ENCODE measurements around the gene RNF167.

The RNF167 gene

DNA sequence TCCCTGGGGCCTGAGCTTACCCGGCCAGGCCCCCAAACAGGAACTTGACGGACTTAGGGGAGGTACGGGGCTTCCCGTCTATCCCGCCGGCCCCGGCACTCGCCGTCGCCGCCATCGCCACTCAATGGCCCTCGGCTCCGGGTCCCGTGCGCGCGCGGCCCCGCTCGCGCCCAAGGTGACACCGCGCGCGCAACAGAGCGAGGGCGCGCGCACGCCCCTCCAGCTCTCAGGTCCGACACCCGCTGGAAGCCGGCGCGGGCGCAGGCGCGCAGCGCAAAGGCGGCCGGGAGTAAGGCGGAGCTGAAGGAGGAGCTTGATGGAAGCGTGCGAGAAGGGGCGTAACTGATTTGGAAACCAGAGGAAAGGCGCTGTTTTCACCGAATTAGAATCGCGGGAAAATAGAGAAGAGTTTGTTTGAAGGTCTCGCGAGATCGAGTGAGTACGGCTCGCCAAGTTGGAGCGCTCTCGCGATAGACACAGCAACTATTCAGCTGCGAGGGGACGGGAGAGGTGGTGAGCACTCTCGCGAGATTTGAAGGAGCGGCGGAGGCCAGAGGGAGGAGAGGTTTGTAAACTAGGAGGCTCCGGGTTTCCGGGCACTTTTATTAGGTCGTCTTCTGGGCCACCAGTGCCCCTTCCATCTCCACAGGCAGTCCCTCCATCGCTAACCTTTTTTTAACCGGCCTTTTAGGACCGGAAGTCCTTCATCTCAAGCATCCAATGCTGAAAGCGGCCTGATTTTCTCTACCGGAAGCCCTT is at the start of gene RNF167, which contains the start of gene SLC25A11:
Gene RNF167, plus strand, starts transcription at position 473 of the 759 bp plus-strand sequence. CDS start 642 bp downstream, outside the sequence.
Gene SLC25A11, minus strand, starts transcription at position 251 of the 759 bp plus-strand sequence. Its CDS starts 136 bp downstream, at position 115.
- DNase-seq (ENCODE audit: low spot score) = peak; percentile 98

DNA sequence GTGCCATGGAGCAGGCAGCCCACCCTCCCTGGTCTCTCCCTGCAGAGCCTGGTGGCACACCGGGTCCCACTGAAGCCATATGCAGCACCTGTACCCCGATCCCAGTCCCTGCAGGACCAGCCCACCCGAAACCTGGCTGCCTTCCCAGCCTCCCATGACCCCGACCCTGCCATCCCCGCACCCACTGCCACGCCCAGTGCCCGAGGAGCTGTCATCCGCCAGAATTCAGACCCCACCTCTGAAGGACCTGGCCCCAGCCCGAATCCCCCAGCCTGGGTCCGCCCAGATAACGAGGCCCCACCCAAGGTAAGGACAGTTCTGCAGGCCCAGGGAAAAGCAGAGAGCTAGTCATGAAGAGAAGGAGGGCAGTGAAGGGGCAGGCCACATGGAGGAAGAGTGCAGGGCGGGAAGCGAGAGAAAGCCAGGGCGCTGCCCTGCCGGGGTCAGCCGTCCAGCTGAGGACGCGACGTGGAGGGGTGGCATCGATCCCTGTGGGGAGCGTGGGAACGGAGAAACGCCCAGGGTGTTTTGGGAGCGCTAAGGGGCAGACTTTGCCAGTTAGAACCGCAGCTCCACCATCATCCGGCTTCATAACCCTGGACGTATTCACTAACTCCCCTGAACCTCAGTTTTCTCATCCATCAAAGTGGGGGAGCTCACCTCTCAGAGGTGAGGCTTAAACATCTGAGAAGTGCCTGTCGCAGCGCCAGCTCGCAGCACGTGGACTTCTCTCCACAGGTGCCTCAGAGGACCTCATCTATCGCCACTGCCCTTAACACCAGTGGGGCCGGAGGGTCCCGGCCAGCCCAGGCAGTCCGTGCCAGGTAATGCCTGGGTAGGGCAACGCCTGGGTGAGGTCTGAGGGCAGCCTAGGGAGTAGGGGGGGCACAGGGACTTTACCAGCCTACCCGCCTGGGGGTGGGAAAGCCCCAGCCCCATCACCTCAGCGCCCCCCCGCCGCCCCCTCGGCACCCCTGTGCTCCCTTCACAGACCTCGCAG is 48.4 kb upstream of the RNF167 start:
- no peak for DNase-seq (ENCODE audit: low spot score)

DNA sequence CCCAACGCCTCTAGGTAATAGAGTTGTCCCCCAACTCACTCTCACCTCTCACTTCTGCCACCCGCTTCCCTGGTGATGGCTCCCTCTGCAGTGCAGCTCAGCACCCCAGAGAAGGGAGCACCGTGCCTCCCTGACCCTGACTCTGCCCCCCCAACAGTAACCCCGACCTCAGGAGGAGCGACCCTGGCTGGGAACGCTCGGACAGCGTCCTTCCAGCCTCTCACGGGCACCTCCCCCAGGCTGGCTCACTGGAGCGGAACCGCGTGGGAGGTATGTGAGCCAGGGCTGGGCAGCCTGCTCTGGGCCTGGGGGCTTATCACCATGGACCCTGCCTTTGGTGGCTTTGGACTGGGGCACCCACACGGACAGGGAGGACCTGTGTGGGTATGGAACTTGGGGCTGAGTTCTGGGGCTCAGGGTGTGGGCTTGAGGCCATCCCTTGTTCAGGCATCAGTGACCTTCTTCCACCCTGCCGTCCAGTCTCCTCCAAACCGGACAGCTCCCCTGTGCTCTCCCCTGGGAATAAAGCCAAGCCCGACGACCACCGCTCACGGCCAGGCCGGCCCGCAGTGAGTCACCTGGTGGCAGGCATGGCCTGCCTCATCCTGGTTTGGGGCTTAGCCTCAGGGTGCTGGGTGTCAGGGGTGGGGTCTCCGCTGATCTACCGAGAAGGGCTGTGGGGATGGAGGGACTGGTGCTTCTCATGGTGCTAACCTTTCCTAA is 47.4 kb upstream of the RNF167 start:
- no peak for DNase-seq (ENCODE audit: low spot score)

DNA sequence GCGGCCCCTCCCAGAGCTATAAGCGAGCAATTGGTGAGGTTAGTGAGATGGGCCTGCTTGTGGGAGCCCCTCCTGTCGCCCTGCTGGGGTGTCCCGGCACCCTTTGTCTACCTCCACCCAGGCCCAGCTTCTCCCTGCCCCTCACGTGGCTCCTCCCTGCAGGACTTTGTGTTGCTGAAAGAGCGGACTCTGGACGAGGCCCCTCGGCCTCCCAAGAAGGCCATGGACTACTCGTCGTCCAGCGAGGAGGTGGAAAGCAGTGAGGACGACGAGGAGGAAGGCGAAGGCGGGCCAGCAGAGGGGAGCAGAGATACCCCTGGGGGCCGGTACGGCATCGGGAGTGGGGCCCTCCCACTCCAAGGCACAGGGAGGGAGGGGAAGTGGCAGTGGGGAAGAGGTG is 46.8 kb upstream of the RNF167 start:
- DNase-seq (ENCODE audit: low spot score) = no peak

DNA sequence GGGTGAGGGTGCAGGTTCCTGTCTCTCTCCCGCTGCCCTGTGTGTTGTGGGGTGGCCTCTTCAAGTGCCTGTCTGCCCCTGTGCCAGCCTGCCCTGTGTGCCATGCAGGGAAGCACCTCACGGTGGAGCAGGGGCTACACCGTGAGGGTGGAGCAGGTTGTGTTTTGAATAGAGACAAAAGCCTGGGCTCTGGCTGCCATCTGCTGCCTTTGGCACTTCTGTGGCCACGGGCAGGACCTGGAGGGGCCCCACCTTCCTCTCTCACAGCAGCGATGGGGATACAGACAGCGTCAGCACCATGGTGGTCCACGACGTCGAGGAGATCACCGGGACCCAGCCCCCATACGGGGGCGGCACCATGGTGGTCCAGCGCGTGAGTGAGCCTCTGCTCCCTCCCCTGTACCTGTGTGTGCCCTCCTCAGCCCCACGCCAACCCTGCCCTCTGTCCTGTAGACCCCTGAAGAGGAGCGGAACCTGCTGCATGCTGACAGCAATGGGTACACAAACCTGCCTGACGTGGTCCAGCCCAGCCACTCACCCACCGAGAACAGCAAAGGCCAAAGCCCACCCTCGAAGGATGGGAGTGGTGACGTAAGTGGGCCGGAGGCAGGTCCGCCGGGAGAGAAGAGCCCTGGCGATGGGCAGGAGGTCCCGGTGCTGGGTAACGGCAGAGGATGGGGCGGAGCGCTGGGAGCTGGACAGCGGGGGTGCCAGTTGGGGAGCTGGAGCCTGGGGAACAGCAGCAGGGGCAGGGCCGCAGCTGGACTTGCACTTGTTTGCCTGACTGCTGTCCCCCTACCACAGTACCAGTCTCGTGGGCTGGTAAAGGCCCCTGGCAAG is 46.1 kb upstream of the RNF167 start:
- no peak for DNase-seq (ENCODE audit: low spot score)

DNA sequence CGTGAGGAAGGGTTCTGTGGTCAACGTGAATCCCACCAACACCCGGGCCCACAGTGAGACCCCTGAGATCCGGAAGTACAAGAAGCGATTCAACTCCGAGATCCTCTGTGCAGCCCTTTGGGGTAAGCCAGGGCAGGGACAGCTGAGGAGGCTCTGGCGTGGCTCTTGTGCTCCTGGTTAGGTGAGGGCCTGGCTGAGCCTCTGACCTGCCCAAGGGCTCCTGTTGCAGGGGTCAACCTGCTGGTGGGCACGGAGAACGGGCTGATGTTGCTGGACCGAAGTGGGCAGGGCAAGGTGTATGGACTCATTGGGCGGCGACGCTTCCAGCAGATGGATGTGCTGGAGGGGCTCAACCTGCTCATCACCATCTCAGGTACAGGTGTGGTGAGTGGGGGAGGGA is 44.9 kb upstream of the RNF167 start:
- DNase-seq (ENCODE audit: low spot score) = no peak

DNA sequence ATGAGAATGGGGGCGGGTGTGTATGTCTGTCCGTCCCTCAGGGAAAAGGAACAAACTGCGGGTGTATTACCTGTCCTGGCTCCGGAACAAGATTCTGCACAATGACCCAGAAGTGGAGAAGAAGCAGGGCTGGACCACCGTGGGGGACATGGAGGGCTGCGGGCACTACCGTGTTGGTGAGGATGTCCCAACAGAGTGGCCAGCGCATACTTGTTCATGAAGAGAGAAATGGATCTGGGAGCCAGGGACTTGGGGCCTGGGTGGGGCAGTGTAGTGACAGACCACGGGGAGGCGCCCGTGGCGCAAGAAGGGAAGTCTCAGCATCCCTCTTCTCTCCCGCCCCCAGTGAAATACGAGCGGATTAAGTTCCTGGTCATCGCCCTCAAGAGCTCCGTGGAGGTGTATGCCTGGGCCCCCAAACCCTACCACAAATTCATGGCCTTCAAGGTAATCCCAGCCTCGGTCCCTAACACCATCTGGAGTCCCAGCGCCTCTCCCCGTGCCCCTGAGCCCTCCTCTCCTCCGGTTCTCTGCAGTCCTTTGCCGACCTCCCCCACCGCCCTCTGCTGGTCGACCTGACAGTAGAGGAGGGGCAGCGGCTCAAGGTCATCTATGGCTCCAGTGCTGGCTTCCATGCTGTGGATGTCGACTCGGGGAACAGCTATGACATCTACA is 44.3 kb upstream of the RNF167 start:
- DNase-seq (ENCODE audit: low spot score) = no peak

DNA sequence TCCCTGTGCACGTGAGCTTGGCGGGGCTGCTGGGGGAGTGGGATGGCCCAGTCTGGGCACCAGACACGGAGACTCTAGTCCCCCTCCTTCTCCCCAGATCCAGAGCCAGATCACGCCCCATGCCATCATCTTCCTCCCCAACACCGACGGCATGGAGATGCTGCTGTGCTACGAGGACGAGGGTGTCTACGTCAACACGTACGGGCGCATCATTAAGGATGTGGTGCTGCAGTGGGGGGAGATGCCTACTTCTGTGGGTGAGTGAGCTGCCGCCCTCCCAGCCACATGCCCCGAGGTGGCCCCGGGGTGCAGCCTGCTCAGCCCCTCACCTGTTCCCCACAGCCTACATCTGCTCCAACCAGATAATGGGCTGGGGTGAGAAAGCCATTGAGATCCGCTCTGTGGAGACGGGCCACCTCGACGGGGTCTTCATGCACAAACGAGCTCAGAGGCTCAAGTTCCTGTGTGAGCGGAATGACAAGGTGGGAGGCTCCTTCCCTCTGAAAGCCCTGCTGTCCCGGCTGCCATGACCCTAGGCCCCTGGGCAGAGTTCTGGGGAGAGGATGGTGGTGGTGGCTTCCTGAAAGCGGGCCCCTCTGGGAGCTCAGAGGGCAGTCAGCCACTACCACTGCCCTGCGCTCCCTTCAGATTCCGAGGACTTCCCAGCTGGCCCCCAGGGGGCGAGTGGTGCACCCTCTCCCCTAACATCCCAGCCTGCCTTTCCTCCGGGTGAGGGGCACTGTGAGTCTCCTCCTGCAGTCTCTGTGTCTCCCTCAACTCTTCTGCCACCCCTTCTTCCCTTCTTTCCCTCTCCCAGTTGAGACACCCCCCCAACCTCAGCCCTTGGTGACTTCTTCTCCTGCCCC is 43.5 kb upstream of the RNF167 start:
- no peak for DNase-seq (ENCODE audit: low spot score)

DNA sequence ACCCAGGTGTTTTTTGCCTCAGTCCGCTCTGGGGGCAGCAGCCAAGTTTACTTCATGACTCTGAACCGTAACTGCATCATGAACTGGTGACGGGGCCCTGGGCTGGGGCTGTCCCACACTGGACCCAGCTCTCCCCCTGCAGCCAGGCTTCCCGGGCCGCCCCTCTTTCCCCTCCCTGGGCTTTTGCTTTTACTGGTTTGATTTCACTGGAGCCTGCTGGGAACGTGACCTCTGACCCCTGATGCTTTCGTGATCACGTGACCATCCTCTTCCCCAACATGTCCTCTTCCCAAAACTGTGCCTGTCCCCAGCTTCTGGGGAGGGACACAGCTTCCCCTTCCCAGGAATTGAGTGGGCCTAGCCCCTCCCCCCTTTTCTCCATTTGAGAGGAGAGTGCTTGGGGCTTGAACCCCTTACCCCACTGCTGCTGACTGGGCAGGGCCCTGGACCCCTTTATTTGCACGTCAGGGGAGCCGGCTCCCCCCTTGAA is 42.8 kb upstream of the RNF167 start:
- no peak for DNase-seq (ENCODE audit: low spot score)

DNA sequence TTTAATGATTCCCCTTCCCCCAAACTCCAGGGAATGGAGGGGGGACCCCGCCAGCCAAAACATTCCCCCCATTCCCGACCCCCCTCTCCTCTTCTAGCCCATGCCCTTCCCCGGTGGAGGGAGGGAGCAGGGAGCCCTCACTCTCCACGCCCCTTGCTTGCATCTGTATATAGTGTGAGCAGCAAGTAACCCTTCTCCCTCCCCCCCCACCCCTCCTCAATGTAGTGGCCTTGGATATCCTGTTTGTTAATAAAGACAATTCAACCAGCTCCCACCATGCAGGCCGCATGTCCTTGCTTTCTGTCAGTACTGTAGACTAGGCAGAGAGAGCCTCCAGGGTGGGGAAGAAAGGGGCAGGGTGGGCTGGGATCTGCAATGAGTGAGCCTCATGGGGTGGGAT is 42.3 kb upstream of the RNF167 start:
- DNase-seq (ENCODE audit: low spot score) = no peak

DNA sequence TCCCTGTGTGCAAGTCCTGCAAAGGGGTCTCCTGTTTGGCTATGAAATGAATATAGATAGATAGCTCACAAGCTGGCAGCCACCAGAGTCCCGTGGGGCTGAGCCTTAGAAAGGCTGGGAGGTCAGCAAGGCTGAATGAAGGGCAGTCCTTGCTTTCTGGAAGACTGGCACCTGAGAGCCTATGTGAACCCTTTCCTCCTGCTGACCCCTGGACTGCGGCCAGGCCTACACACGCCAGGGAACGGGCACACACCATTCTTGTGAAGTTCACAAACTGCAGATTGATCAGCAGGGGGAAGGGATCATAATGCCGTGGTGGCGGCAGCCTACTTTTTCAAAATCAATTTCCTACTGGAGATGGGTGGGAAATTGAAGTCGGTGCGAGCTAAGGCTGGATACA is 41.7 kb upstream of the RNF167 start:
- no peak for DNase-seq (ENCODE audit: low spot score)

DNA sequence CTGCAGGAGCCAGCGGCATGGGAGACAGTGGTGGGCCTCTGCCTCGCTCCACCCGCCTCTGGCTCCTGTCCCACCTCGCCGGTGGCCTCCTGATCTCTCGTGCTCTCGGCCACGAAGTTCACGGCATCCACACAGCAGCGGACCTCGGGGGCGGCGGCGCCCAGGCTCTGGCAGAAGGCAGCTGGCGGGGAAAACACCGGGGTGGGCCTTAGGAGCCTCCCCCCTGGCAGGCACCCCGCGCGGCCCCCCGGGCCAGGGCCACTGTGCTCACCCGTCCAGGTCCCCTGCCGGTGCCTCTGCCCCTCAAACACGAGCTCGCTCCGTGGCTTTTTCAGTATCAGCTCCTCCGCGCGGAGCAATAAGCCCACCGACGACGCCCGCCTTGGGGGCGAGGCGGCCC is 41.1 kb upstream of the RNF167 start:
- no peak for DNase-seq (ENCODE audit: low spot score)

DNA sequence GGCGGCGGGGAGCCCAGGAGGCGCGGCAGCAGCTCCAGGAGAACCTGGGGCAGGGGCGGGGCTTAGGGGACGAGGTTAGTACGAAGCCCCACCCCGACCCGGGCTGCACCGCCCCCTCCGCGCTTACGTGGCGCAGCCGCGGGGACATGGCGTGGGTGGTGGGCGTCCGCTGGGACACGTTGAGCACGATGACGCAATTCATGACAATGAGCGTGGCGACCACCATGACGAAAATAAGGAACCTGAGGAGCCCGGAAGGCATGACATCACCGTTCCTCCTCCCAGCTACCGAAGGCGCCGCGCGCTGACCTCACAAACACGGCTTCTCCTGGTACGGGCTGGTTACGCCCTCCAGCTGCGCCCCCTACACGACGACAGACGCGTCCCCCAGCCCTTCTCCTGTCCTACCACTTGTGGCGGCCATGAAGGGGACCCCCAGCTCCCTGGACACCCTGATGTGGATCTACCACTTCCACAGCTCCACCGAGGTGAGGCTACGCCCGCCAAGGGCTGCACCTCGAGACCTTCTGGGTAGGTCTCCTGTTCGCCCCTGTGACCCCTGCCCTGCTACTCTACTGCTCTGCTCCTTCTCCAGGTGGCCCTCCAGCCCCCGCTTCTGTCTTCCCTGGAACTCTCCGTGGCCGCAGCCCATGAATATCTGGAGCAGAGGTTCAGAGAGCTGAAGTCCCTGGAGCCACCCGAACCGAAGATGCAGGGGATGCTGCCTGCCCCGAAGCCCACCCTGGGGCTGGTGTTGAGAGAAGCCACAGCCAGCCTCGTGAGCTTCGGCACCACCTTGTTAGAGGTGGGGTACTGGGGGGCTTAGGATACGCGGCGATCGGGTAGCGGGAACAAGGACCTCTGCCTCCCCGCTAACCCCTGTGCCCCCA is 40.5 kb upstream of the RNF167 start, which contains the start of gene C17orf107:
Gene C17orf107, plus strand, starts transcription at position 196 of the 890 bp plus-strand sequence. Its CDS starts 227 bp downstream, at position 423.
- peak; percentile 73 for DNase-seq (ENCODE audit: low spot score)

DNA sequence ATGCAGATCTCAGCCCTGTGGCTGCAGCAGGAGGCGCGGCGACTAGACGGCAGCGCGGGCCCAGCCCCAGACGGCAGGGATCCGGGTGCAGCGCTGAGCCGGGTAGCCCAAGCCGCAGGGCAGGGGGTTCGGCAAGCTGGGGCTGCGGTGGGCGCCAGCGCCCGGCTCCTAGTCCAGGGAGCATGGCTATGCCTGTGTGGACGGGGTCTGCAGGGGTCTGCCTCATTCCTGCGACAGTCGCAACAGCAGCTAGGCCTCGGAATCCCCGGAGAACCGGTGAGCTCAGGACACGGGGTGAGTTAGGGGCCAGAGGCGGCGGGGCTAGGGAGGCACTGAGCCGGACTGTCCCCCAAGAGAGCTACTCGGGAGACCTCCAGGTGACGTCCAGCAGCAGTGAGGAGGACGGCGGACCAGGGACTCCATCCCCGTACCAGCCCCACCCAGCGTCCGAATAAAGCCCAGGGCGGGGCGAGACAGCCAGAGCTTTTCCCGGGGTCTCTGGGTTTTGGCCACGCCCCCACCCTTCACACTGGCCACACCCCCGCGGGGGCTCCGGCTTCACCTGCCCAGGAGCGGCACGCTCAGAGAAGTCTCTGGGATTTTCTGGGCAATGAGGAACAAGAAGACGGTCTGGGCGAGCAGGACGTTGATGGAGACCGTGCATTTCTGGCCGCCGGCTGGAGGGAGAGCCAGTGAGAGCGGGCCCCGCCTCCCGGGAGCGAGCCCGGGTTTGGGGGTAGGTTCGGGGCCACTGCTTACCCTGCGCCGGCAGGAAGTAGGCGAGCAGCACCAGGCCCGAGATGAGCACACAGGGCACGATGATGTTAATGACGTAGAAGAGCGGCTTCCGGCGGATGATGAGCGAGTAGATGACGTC is 39.6 kb upstream of the RNF167 start:
- DNase-seq (ENCODE audit: low spot score) = no peak

DNA sequence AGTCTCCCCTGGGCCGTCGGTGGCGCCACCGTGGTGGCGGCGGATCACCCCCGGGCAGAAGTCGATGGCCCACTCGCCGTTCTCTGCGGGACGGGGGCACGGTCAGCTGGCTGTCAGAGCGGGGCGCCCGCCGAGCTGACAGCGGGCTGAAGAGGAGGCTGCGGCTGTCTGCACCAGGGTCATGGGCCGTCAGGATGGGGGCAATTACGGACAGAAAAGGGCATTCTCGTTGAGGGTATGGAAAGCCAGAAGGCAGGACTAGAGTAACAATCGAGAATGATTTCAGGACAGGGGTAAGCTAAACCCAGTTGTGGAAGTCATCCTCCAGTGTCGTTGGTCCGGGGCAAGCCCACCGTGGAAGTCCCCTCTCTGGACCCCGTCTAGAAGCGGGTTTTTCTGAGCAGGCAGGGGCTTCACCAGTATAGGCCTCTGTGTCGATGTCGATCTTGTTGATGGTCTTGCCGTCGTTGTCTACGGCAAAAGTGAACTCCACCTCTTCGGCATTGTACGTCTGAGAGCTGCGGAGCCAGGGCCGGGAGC is 38.9 kb upstream of the RNF167 start:
- DNase-seq (ENCODE audit: low spot score) = no peak

DNA sequence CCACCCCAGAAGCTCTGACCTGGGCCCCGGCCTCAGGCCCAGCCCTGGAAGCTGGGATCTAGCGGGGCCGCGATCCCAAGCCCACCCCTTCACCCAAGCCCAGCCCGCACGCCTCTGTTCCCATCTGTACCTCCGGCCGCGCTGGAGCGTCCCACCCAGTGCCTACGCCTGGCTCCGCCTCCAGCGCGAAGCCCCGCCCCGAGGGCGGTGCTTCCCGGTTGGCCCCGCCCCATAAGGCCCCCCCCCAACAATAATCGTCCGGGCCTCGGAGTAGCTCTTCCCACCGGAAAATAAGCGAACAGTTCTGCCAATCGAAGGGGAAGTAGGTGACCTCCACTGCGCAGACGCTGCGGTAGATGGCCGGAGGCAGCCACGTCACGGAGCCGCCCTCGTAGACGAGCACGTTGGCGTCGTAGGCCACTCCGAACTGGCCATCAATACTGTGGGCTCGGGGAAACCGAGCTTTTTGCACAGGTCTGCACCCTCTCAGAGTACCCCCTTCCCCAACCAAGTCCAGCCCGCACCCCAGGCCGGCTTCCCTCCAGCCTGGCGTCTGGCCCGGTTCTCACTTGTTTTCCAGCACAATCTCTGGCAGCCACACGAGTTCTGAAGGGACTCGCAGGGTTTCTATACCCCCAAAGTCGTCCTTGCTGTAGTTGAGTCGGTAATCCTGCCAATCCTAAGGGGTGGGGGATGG is 38.3 kb upstream of the RNF167 start:
- DNase-seq (ENCODE audit: low spot score) = no peak

All from AG08396 (cell line).